Iris pigment epithelial cell (primary cell): ENCODE results near the gene AXL.
"Not testable (repeated sequence)": the region's sequence is repeated elsewhere in the genome, so short reads cannot be mapped to it uniquely, and the experiment has no call there.

ENCODE experiments used
- DNase-seq: peaks from one replicate; pipeline ENCODE4 v3.0.0-alpha.2; 2011; ENCODE audit warnings: low read depth

The AXL gene

GRCh38 chr19:41276231-41276630 is 57.2 kb downstream of the AXL start:
- peak; percentile 93 for DNase-seq

DNA sequence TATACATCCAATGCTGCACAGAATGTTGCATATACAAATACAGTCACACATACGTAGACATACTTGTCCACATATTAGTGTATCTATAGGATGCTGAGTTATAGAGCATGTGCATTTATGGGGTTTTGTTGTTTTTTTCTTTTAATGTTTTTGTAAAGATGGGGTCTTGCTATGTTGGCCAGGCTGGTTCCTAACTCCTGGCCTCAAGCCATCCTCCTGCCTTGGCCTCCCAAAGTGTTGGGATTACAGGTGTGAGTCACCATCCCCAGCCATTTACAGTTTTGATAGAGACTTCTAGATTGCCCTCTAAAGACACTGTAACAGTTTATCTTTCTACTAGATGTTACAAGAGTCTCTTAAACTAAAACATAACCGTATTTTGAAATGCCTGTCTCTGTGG is 59.5 kb downstream of the AXL start:
- DNase-seq = no peak

- DNase-seq = no peak
These were observed 69.9 kb downstream of the AXL start for GRCh38 chr19:41288673-41289530.

GRCh38 chr19:41289814-41290213 is 70.8 kb downstream of the AXL start:
- DNase-seq = not testable (repeated sequence)

- DNase-seq = no peak
These were observed 75.4 kb downstream of the AXL start for GRCh38 chr19:41294393-41294792.

DNA sequence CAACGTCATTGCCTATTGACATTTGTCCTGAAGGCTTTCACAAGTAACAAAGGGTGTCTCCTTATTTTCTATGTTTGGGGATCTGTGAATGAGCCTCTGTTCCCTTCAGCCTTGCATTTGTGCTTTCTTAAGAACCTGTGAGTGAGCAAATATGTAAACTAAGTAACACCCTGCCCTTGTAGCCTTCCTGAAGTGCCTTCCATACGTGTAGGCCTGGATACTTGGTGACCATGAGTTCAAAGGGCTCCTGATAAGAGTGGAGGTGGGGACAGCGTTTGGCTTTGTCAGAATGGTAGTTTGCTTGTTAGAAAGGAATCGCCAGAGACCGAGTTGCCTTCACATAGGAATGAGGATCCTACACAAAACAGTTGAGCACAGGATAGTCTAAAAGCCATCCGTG is 76.5 kb downstream of the AXL start:
- DNase-seq = no peak

- no peak for DNase-seq
These were observed 77.4 kb downstream of the AXL start for GRCh38 chr19:41296433-41296871.

- DNase-seq = no peak
These were observed 78.8 kb downstream of the AXL start for GRCh38 chr19:41297628-41298347.

DNA sequence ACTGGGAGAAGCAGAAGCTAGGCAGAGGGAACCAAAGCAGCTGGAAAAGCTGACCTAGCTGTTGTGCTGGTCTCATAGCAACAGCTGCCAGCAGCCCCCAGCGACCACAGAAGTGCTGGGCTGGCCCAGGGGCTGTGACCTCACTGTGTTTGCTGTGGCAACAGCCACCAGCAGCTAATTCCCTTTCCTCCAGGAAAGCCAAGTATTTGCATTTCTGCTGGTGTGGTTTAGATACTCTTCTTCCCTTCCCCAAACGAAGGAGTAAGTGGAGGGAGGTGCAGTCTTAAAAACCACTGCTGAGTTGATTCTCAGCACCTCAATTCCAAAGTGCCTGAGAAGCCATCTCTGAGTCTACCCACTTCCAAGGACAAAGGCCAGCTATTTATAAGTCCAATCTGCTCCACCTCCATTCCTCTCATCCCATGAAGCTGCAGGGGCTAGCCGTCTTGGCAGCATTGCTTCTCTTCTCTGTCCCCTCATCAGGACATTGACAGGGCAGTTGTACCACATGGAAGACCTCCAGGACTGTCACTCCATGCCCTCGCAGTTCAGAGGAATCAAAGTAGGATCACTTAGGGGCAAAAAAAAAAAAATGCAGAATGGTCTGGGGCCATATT is 79.4 kb downstream of the AXL start:
- peak; percentile 81 for DNase-seq

GRCh38 chr19:41299046-41299754 is 80.2 kb downstream of the AXL start:
- no peak for DNase-seq

GRCh38 chr19:41299755-41300089 is 80.7 kb downstream of the AXL start:
- peak; percentile 92 for DNase-seq

- DNase-seq = no peak
These were observed 81.5 kb downstream of the AXL start for GRCh38 chr19:41300555-41300954.

GRCh38 chr19:41302624-41303351 is 83.8 kb downstream of the AXL start:
- no peak for DNase-seq

GRCh38 chr19:41303954-41304353 is 84.9 kb downstream of the AXL start:
- no peak for DNase-seq

- no peak for DNase-seq
These were observed 85.9 kb downstream of the AXL start for GRCh38 chr19:41304706-41305483.

GRCh38 chr19:41305927-41306793 is 87.1 kb downstream of the AXL start:
- no peak for DNase-seq

GRCh38 chr19:41307090-41307875 is 88.3 kb downstream of the AXL start:
- DNase-seq = no peak

GRCh38 chr19:41307954-41308449 is 89.0 kb downstream of the AXL start:
- no peak for DNase-seq
